ENCODE data around the gene TARS3. TPM values are rescaled to one million over a fixed set of nuclear protein-coding genes. Genes with fewer than 3 reads are reported as not detected.

The TARS3 gene
- total RNA-seq, 1 experiment from 2014 or later: 3.8 TPM

DNA sequence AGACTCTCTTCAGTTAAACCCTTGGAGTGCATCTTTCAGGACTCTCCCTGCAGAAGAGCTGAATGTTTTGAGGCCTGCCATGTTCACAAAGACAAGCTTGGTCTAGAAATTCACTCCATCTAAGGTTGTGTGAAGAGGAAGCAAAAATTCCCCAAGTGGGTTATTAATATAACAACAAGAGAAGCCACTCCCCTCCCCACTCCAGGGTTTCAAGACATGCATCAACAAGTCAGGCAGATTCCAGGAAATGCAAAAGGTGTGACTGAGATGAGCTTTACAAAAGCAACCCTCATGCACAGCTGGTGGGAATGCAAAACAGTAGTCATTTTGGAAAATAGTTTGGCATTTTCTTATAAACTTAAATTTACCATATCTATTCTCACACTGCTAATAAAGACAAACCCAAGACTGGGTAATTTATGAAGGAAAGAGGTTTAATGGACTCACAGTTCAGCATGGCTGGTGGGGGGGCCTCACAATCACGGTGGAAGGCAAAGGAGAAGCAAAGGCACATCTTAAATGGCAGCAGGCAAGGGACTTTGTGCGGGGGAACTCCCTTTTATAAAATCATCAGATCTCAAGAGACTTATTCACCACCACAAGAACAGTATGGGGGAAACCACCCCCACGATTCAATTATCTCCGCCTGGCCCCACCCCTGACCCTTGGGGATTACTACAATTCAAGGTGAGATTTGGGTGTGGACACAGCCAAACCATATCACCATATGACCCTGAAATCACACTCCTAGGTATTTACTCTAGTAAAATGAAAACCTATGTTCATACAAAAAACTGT is 31.3 kb downstream of the TARS3 start:
- Mint-ChIP-seq H3K4me1 (ENCODE audit: low read depth, unreplicated experiment) (no peaks in the 10 kb centered on the region), H3K4me3 (ENCODE audit: low read depth, unreplicated experiment) (no peak overlapping the region), H3K36me3 (ENCODE audit: insufficient read depth, unreplicated experiment) (peaks cover 5% of the 10 kb centered on the region), H3K27me3 (ENCODE audit: unreplicated experiment) (no peaks in the 10 kb centered on the region), H3K27ac (ENCODE audit: unreplicated experiment) (no peak overlapping the region), H3K9me3 (ENCODE audit: low read depth, unreplicated experiment) (no peaks in the 10 kb centered on the region)
- intact Hi-C loops (cut with micrococcal nuclease; ENCODE audit: unreplicated experiment): no loop called here
- BruUV-seq (replicated peaks): no TSS peak
- TF ChIP-seq, protein P1, sequence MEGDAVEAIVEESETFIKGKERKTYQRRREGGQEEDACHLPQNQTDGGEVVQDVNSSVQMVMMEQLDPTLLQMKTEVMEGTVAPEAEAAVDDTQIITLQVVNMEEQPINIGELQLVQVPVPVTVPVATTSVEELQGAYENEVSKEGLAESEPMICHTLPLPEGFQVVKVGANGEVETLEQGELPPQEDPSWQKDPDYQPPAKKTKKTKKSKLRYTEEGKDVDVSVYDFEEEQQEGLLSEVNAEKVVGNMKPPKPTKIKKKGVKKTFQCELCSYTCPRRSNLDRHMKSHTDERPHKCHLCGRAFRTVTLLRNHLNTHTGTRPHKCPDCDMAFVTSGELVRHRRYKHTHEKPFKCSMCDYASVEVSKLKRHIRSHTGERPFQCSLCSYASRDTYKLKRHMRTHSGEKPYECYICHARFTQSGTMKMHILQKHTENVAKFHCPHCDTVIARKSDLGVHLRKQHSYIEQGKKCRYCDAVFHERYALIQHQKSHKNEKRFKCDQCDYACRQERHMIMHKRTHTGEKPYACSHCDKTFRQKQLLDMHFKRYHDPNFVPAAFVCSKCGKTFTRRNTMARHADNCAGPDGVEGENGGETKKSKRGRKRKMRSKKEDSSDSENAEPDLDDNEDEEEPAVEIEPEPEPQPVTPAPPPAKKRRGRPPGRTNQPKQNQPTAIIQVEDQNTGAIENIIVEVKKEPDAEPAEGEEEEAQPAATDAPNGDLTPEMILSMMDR (IDR thresholded peaks at IDR 0.05; ENCODE audit: unreplicated experiment): no peak
- CTCF ChIA-PET: no interaction called here
- DNase-seq: no peak

DNA sequence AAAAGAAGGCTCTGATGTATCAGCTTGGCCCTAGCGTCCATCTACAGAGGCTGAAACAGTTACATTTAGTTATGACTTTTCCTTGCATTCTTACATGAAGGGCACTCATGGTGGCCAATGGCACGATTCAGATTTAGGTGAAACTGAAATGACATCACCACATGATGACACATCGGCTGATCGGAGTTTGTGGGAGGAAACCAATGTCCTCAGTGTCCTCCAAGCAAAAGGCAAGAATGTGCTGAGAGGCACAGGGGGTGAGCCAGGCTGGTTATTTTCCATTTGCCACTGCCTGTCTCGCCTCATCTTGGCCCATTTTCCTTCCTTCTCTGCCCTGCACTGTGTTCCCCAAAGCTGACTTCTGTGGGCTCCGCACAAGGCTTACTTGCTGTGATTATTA is 34.4 kb downstream of the TARS3 start:
- Mint-ChIP-seq H3K27ac (ENCODE audit: unreplicated experiment) (no peak overlapping the region), H3K4me1 (ENCODE audit: low read depth, unreplicated experiment) (no peaks in the 10 kb centered on the region), H3K36me3 (ENCODE audit: insufficient read depth, unreplicated experiment) (peaks cover 5% of the 10 kb centered on the region), H3K27me3 (ENCODE audit: unreplicated experiment) (no peaks in the 10 kb centered on the region), H3K9me3 (ENCODE audit: low read depth, unreplicated experiment) (no peaks in the 10 kb centered on the region), H3K4me3 (ENCODE audit: low read depth, unreplicated experiment) (no peak overlapping the region)
- intact Hi-C loops (cut with micrococcal nuclease; ENCODE audit: unreplicated experiment): loop anchor here (1.0 kb wide), 1 partner anchor 23 kb away; no protein-coding TSS in a partner anchor
- BruUV-seq (replicated peaks): no TSS peak
- TF ChIP-seq, protein P1 (IDR thresholded peaks at IDR 0.05; ENCODE audit: unreplicated experiment): no peak
- CTCF ChIA-PET: no interaction called here
- DNase-seq: no peak

DNA sequence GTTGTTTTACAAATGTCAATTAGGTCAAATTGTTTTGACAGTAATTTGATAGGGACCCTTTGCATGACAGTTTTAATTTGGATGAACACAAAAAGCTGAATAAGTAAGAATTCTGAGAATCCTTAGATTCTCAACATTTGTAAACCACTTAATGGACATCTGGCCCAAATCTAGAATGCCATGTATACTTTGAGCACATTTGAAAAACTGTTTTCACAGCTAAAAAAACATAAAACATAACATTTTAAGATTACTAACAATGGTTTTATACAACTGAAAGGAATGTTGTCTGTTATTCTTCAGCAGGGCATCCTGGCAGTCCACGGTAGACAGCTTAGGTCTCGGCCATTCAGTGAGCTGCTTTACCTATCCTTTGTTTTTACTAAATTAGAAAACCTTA is 37.6 kb downstream of the TARS3 start:
- intact Hi-C loops (cut with micrococcal nuclease; ENCODE audit: unreplicated experiment): no loop called here

DNA sequence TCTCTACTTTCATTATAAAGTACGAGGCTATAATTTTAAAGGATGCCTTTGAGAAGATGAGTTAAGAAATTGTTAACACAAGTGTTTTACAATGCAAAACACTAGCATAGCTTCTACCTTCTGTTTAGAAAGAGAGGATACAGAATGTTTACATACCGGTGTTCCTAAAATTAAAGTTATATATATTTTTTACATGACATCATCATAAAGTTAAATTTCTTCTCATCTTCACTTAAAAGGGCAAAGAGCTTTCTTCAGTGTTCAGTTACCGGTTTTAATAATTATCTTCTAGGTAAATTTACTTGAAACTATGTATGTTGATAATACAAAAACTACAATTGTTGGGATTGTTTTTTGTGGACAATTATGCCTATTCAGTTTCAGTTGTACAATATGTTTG is 39.4 kb downstream of the TARS3 start:
- H3K9me3 Mint-ChIP-seq (ENCODE audit: low read depth, unreplicated experiment): no peaks in the 10 kb centered on the region
- DNase-seq: no peak
- H3K27me3 Mint-ChIP-seq (ENCODE audit: unreplicated experiment): no peaks in the 10 kb centered on the region
- H3K4me1 Mint-ChIP-seq (ENCODE audit: low read depth, unreplicated experiment): no peaks in the 10 kb centered on the region
- TF ChIP-seq, protein P1 (IDR thresholded peaks at IDR 0.05; ENCODE audit: unreplicated experiment): no peak
- H3K36me3 Mint-ChIP-seq (ENCODE audit: insufficient read depth, unreplicated experiment): no peaks in the 10 kb centered on the region
- CTCF ChIA-PET: no interaction called here
- H3K4me3 Mint-ChIP-seq (ENCODE audit: low read depth, unreplicated experiment): no peak overlapping the region
- intact Hi-C loops (cut with micrococcal nuclease; ENCODE audit: unreplicated experiment): no loop called here
- no TSS peak for BruUV-seq (replicated peaks)
- no peak overlapping the region for H3K27ac Mint-ChIP-seq (ENCODE audit: unreplicated experiment)

More for the DNA sequence above, 37.6 kb downstream of the TARS3 start:
- CTCF ChIA-PET: interaction anchor here (0.6 kb wide), 1 partner anchor 219 kb away, joined by 3 read pairs; no protein-coding TSS in a partner anchor
- TF ChIP-seq, protein P1 (IDR thresholded peaks at IDR 0.05; ENCODE audit: unreplicated experiment): no peak
- no TSS peak for BruUV-seq (replicated peaks)
- no peak for DNase-seq
- Mint-ChIP-seq H3K27ac (ENCODE audit: unreplicated experiment) (no peak overlapping the region), H3K36me3 (ENCODE audit: insufficient read depth, unreplicated experiment) (no peaks in the 10 kb centered on the region), H3K4me3 (ENCODE audit: low read depth, unreplicated experiment) (no peak overlapping the region), H3K27me3 (ENCODE audit: unreplicated experiment) (no peaks in the 10 kb centered on the region), H3K4me1 (ENCODE audit: low read depth, unreplicated experiment) (no peaks in the 10 kb centered on the region), H3K9me3 (ENCODE audit: low read depth, unreplicated experiment) (no peaks in the 10 kb centered on the region)

Data from Calu3 (cell line).